K562 (cell line): ENCODE results near the gene ZNRF1.

Experiments
- CBX8 ChIP-seq: fragments of 200-600 bp; sonication (generic); IDR thresholded peaks from 2 replicates; pipeline ENCODE4 v1.6.1; 2012; ENCODE audit warnings: borderline replicate concordance, mixed run types, low read depth, mild to moderate bottlenecking, moderate library complexity, mixed read lengths, low read length, control low read depth, inconsistent platforms; ENCODE audit not compliant: poor library complexity, severe bottlenecking; ENCODE audit errors: extremely low read depth
- MYNN ChIP-seq, 2 experiments: sonication (generic); formaldehyde crosslinking in 1 of 2; IDR thresholded peaks; 2 replicates each; pipeline versions ENCODE4 v1.5.0 to v1.6.1; 2016 to 2020; ENCODE audit warnings: antibody characterized with exemption in 1 of 2, missing genetic modification reagents in 1 of 2
- NFXL1 ChIP-seq: fragments of 450-650 bp; formaldehyde crosslinking; IDR thresholded peaks from 2 replicates; pipeline ENCODE4 v1.4.0; 2021; ENCODE audit warnings: mild to moderate bottlenecking
- NFYB ChIP-seq: IDR thresholded peaks from 2 replicates; pipeline ENCODE4 v1.6.1; 2011; ENCODE audit warnings: mild to moderate bottlenecking, moderate library complexity; ENCODE audit not compliant: insufficient read length; ENCODE audit errors: extremely low read depth
- SIN3A ChIP-seq, 2 experiments: fragments of 150-350 bp in 1 of 2; IDR thresholded peaks; 2 replicates each; pipeline ENCODE4 v1.6.1; 2011 to 2016; ENCODE audit warnings: borderline replicate concordance in 2 of 2, low read depth in 2 of 2, low read length in 2 of 2, mild to moderate bottlenecking in 2 of 2, moderate library complexity in 2 of 2; ENCODE audit not compliant: control insufficient read depth in 1 of 2

GRCh38 chr16:74949309-74949708 lies 49.5 kb upstream of the ZNRF1 start:
- no peak for TF ChIP-seq MYNN (IDR thresholded peaks at IDR 0.05)
- TF ChIP-seq MYNN (CRISPR knock-in tag; IDR thresholded peaks at IDR 0.05) = no peak
- TF ChIP-seq CBX8 = no peak
- no peak for TF ChIP-seq NFXL1
- no peak for TF ChIP-seq SIN3A (IDR thresholded peaks at IDR 0.05; ENCODE audit: borderline replicate concordance in 2 of 2, control insufficient read depth in 1 of 2, low read depth in 2 of 2, low read length in 2 of 2)
- no peak for TF ChIP-seq NFYB
